Tibial artery (tissue), 4 donors: ENCODE measurements around the gene LAYN.

Experiments
- DNase-seq, 2 donors: peaks; one replicate each; pipeline ENCODE4 v3.0.0-alpha.2; 2019
- H3K27ac ChIP-seq, 2 donors: fragments of 200-600 bp; sonication (generic) in 1 of 2; 1 replicate in 1 of 2; 2 replicates in 1 of 2; pipeline ENCODE4 v1.5.1; 2018 to 2019; ENCODE audit warnings: mild to moderate bottlenecking in 1 of 2
- H3K27me3 ChIP-seq, 2 donors: fragments of 200-600 bp; sonication (generic) in 1 of 2; one replicate each; pipeline versions ENCODE4 v1.5.1 to v1.6.0; 2016 to 2019
- H3K36me3 ChIP-seq, 3 donors: fragments of 200-600 bp; sonication (generic) in 2 of 3; one replicate each; pipeline ENCODE4 v1.5.1; 2016 to 2019; ENCODE audit warnings: mild to moderate bottlenecking in 2 of 3
- H3K4me1 ChIP-seq, 4 donors: fragments of 200-600 bp; sonication (generic) in 2 of 4; 1 replicate in 3 of 4; 2 replicates in 1 of 4; pipeline ENCODE4 v1.5.1; 2016 to 2019
- H3K4me3 ChIP-seq, 2 donors: fragments of 200-600 bp; sonication (generic) in 1 of 2; 1 replicate in 1 of 2; 2 replicates in 1 of 2; pipeline ENCODE4 v1.5.1; 2018 to 2019; ENCODE audit warnings: mild to moderate bottlenecking in 2 of 2
- H3K9me3 ChIP-seq, 3 donors: fragments of 200-600 bp; sonication (generic) in 1 of 3; one replicate each; pipeline ENCODE4 v1.5.1; 2016 to 2019
- intact Hi-C: fragments of 100-400 bp; cut with DNase I; formaldehyde crosslinking; loops from one replicate; pipeline ENCODE4 v1.15.0; 2023; ENCODE audit warnings: low total_unique reads
- TF ChIP-seq, protein P1 (sequence below), 2 experiments: fragments of 200-600 bp in 1 of 2; fragments of 450-650 bp in 1 of 2; IDR thresholded peaks; one replicate each; pipeline ENCODE4 v1.5.1; 2017 to 2019; ENCODE audit warnings: antibody characterized with exemption in 2 of 2, mild to moderate bottlenecking in 1 of 2, moderate library complexity in 1 of 2

LAYN gene

GRCh38 chr11:111539426-111540113 lies 950 bp upstream of the LAYN start:
- Histone ChIP-seq H3K27ac (peak overlapping the region; percentile 76 to 78), H3K36me3 (peaks cover 0 to 7% (median 0%) of the 10 kb centered on the region in 3 donors), H3K27me3 (no peaks in the 10 kb centered on the region), H3K4me3 (peak overlapping the region; percentile 69 to 74), H3K9me3 (no peaks in the 10 kb centered on the region), H3K4me1 (peaks cover 0 to 26% (median 7%) of the 10 kb centered on the region in 4 donors)
- DNase-seq: no peak
- intact Hi-C loops: no loop called here
- TF ChIP-seq, protein P1, sequence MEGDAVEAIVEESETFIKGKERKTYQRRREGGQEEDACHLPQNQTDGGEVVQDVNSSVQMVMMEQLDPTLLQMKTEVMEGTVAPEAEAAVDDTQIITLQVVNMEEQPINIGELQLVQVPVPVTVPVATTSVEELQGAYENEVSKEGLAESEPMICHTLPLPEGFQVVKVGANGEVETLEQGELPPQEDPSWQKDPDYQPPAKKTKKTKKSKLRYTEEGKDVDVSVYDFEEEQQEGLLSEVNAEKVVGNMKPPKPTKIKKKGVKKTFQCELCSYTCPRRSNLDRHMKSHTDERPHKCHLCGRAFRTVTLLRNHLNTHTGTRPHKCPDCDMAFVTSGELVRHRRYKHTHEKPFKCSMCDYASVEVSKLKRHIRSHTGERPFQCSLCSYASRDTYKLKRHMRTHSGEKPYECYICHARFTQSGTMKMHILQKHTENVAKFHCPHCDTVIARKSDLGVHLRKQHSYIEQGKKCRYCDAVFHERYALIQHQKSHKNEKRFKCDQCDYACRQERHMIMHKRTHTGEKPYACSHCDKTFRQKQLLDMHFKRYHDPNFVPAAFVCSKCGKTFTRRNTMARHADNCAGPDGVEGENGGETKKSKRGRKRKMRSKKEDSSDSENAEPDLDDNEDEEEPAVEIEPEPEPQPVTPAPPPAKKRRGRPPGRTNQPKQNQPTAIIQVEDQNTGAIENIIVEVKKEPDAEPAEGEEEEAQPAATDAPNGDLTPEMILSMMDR (IDR thresholded peaks at IDR 0.05): no peak

GRCh38 chr11:111540937-111541253 lies 375 bp downstream of the LAYN start:
- no peak for DNase-seq
- peak overlapping the region; percentile 76 to 78 for H3K27ac ChIP-seq
- H3K4me1 ChIP-seq: peaks cover 0 to 26% (median 7%) of the 10 kb centered on the region in 4 donors
- TF ChIP-seq, protein P1 (IDR thresholded peaks at IDR 0.05): no peak
- no peaks in the 10 kb centered on the region for H3K9me3 ChIP-seq
- peaks cover 0 to 16% (median 0%) of the 10 kb centered on the region in 3 donors for H3K36me3 ChIP-seq
- peak overlapping the region; percentile 69 to 74 for H3K4me3 ChIP-seq
- intact Hi-C loops: no loop called here
- no peaks in the 10 kb centered on the region for H3K27me3 ChIP-seq

DNA sequence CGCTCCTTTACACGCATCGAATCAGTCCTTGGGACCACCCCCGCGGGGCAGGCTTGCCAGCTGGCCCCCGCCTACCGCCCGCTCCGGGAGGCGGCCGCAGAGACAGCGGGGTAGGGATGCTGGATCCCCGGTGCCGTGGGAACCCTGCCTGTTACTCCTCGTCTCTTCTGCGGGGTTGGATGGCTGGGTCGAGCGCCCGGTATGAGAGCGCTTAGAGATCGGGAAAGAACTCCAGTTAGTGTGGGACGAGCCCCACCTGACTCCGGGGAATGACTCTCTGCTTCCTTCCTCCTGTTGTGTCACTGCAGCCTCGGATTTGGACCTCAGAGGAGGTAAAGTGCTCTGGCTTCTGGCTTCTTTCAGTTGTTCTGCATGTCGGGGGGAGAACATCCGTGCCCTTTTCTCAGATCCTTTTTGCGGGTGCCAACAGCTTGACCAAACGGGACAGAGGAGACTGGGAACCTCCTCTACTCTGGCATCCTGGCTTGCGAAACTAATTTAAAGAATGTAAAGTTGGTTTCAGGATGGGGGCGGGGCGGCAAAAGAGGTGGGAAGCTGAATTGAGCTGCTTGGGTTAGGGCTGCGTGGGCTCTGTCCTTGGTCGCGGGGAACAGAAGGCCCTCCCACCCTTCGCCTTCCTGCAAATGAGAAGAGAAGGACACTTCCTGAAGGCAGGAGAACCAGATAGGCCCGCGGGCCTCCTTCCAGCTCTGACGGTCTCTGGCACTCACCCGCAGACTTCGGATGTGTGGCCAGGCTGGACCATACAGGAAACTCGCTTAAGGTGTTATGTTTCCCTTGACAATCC lies 938 bp downstream of the LAYN start:
- intact Hi-C loops: no loop called here
- peak; percentile 48 to 72 for DNase-seq
- TF ChIP-seq, protein P1 (IDR thresholded peaks at IDR 0.05): no peak

DNA sequence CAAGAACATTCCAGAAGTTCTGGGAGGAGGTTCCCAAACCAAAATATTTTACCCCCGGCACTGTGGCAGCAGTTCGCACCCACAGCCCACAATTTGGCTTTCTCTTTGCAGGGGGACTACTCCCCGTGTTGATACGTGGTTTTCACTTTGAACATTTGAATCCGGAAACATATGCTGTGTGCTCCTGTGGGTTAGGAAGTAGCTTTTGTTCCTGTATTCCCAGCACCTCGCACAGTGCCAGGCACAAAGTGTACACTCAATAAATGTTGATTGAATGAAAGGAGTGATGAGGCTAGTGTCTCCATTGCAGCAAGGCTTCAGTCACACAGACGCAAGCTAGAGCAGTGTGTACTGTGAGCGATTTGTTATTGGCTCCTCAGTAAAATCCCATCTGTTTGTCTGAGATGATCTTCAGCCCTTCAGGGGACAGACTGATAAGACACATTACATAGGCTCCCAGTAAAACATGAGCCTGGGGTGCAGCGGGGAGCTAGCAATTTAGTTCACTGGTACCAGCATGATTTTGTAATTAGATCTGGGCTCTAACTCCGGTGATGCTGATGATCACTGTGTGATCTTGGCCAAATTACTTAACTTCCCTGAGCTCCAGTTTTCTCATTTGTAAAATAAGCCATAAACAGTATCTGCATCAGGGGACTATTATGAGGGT lies 2.2 kb downstream of the LAYN start:
- no peak for DNase-seq
- H3K27ac ChIP-seq: peak overlapping the region in 1 of 2 donors; percentile 76
- TF ChIP-seq, protein P1 (IDR thresholded peaks at IDR 0.05): no peak
- no peaks in the 10 kb centered on the region for H3K27me3 ChIP-seq
- peaks cover 0 to 26% (median 7%) of the 10 kb centered on the region in 4 donors for H3K4me1 ChIP-seq
- no peaks in the 10 kb centered on the region for H3K9me3 ChIP-seq
- no peak overlapping the region for H3K4me3 ChIP-seq
- intact Hi-C loops: no loop called here
- peaks cover 0 to 34% (median 0%) of the 10 kb centered on the region in 3 donors for H3K36me3 ChIP-seq

More for the DNA sequence above, 938 bp downstream of the LAYN start:
- Histone ChIP-seq H3K9me3 (no peaks in the 10 kb centered on the region), H3K27ac (peak overlapping the region; percentile 76 to 78), H3K36me3 (peaks cover 0 to 22% (median 0%) of the 10 kb centered on the region in 3 donors), H3K4me1 (peaks cover 0 to 26% (median 7%) of the 10 kb centered on the region in 4 donors), H3K27me3 (no peaks in the 10 kb centered on the region), H3K4me3 (peak overlapping the region; percentile 69 to 74)

GRCh38 chr11:111548525-111548924 lies 8.0 kb downstream of the LAYN start:
- Histone ChIP-seq H3K36me3 (peaks cover 0 to 56% (median 0%) of the 10 kb centered on the region in 3 donors), H3K27ac (no peak overlapping the region), H3K27me3 (no peaks in the 10 kb centered on the region), H3K4me3 (no peak overlapping the region), H3K9me3 (no peaks in the 10 kb centered on the region), H3K4me1 (no peaks in the 10 kb centered on the region)
- DNase-seq: no peak
- TF ChIP-seq, protein P1 (IDR thresholded peaks at IDR 0.05): no peak
- intact Hi-C loops: no loop called here
